H1 (cell line): ENCODE data around the gene BTRC. TPM values are rescaled to one million over a fixed set of nuclear protein-coding genes. Genes with fewer than 3 reads are reported as not detected.

ENCODE experiments used
- ASH2L ChIP-seq: fragments of 200-600, 300-600 bp; sonication (generic); IDR thresholded peaks from one replicate; pipeline ENCODE4 v1.7.1; 2017; ENCODE audit warnings: low read length
- CBX8 ChIP-seq: fragments of 300-800, 300-1000 bp; sonication (generic); IDR thresholded peaks from 2 replicates; pipeline ENCODE4 v1.7.1; 2016; ENCODE audit warnings: low read depth, low read length, borderline replicate concordance
- CEBPB ChIP-seq: IDR thresholded peaks from 2 replicates; pipeline ENCODE4 v1.6.1; 2012; ENCODE audit warnings: low read depth, low read length
- CHD7 ChIP-seq: fragments of 300-600 bp; sonication (generic); IDR thresholded peaks from 2 replicates; pipeline ENCODE4 v1.7.1; 2012; ENCODE audit warnings: low read length, moderate library complexity, mild to moderate bottlenecking, inconsistent platforms; ENCODE audit not compliant: insufficient replicate concordance
- PHF8 ChIP-seq: fragments of 200-600 bp; sonication (generic); conservative IDR thresholded peaks from 2 replicates; pipeline ENCODE4 v1.7.1; 2012; ENCODE audit warnings: low read depth, mild to moderate bottlenecking, inconsistent platforms, low read length, moderate library complexity
- POLR2AphosphoS5 ChIP-seq: IDR thresholded peaks from 2 replicates; pipeline ENCODE4 v1.6.1; 2011; ENCODE audit warnings: low read depth, low read length
- POU5F1 ChIP-seq: IDR thresholded peaks from 2 replicates; pipeline ENCODE4 v1.6.1; 2011; ENCODE audit warnings: low read depth, mild to moderate bottlenecking, low read length, moderate library complexity
- RAD21 ChIP-seq, 2 experiments: IDR thresholded peaks in 1 of 2; conservative IDR thresholded peaks in 1 of 2; 2 replicates each; pipeline ENCODE4 v1.6.1; 2011; ENCODE audit warnings: low read depth in 2 of 2, low read length in 2 of 2, improper control_type of control experiment in 1 of 2, inconsistent platforms in 1 of 2, mild to moderate bottlenecking in 1 of 2, moderate library complexity in 1 of 2
- RXRA ChIP-seq: IDR thresholded peaks from 2 replicates; pipeline ENCODE4 v1.6.1; 2011; ENCODE audit warnings: low read depth, mild to moderate bottlenecking, low read length, moderate library complexity; ENCODE audit not compliant: insufficient read depth
- SP4 ChIP-seq: IDR thresholded peaks from 2 replicates; pipeline ENCODE4 v1.6.1; 2012; ENCODE audit warnings: low read length, inconsistent platforms
- TAF1 ChIP-seq: IDR thresholded peaks from 2 replicates; pipeline ENCODE4 v1.6.1; 2011; ENCODE audit warnings: mild to moderate bottlenecking, low read depth, low read length
- polyA plus RNA-seq, 7 experiments: library from polyadenylated mRNA; depleted of rRNA in 3 of 7; stranded (reverse) in 5 of 7; unstranded in 2 of 7; fragments of >200 nt in 5 of 7; fragments of 200-250 nt in 2 of 7; gene quantifications; 1 replicate in 5 of 7; 2 replicates in 1 of 7; 4 replicates in 1 of 7; pipeline versions ENCODE4 v1.2.1 to v1.2.3, GENCODE V29; 2011 to 2013; ENCODE audit warnings: missing spikeins in 2 of 7, mixed read lengths in 2 of 7
- total RNA-seq: library from RNA; stranded (reverse); fragmentation: NEBNext Ultra II Directional; extraction: Animal tissue kit (Norgen Biotek cat#: 25700); gene quantifications from 2 replicates; pipeline ENCODE4 v1.2.1, GENCODE V29; 2021

BTRC gene
- total and polyA plus RNA-seq, 2 of the 8 experiments (the other 6 are each of a cell fraction or from before 2014, with no cell fraction given), result 9.9 to 24.7 TPM

GRCh38 chr10:101353692-101354327 is at the start of gene BTRC (continued):
- TF ChIP-seq PHF8 (peak; percentile 80), POU5F1 (no peak), CEBPB (no peak), RAD21 (IDR thresholded peaks at IDR 0.05 in 1 of 2, conservative IDR thresholded peaks at IDR 0.05 in 1 of 2; ENCODE audit: low read depth in 2 of 2, low read length in 2 of 2) (no peak), ASH2L (peak; percentile 98), TAF1 (0 out of 2 replicates have a peak, but pooled peaks have one; percentile 15), SP4 (no peak; the same call in none of the 2 replicates), RXRA (no peak), CBX8 (no peak), POLR2AphosphoS5 (peak; percentile 50; the same call in 1 of the 2 replicates), CHD7 (no peak)
